Mesenchymal stem cell (in vitro differentiated cells and primary cell): ENCODE data around the gene MYO18B.
A peak's percentile ranks its signal among the peaks of the same experiment; 100 is the strongest.

Source experiments
- DNase-seq: peaks from one replicate; pipeline ENCODE4 v3.0.0-alpha.2; 2013
- H2AFZ ChIP-seq: one replicate; pipeline ENCODE4 v1.6.1; 2013; ENCODE audit warnings: low read depth, mild to moderate bottlenecking, control low read depth, inconsistent platforms, low read length, moderate library complexity
- H2AK5ac ChIP-seq: 2 replicates; pipeline ENCODE4 v1.6.1; 2013; ENCODE audit warnings: low read length, moderate library complexity, mild to moderate bottlenecking, inconsistent platforms; ENCODE audit not compliant: severe bottlenecking
- H2BK120ac ChIP-seq: one replicate; pipeline ENCODE4 v1.6.1; 2013; ENCODE audit warnings: low read depth, mild to moderate bottlenecking, inconsistent platforms, low read length, moderate library complexity
- H2BK12ac ChIP-seq, 2 experiments: one replicate each; pipeline ENCODE4 v1.6.1; 2013; ENCODE audit warnings: inconsistent platforms in 2 of 2, low read length in 2 of 2, mild to moderate bottlenecking in 2 of 2, moderate library complexity in 2 of 2, control low read depth in 1 of 2
- H2BK15ac ChIP-seq: one replicate; pipeline ENCODE4 v1.6.1; 2013; ENCODE audit warnings: mild to moderate bottlenecking, low read depth, inconsistent platforms; ENCODE audit not compliant: poor library complexity, severe bottlenecking
- H2BK5ac ChIP-seq: 2 replicates; pipeline ENCODE4 v1.6.1; 2013; ENCODE audit warnings: low read depth, mild to moderate bottlenecking, low read length, control low read depth, inconsistent platforms; ENCODE audit not compliant: poor library complexity, severe bottlenecking
- H3K14ac ChIP-seq, 2 experiments: one replicate each; pipeline ENCODE4 v1.6.1; 2013; ENCODE audit warnings: inconsistent platforms in 2 of 2, low read length in 2 of 2, control low read depth in 1 of 2, mild to moderate bottlenecking in 1 of 2, moderate library complexity in 1 of 2
- H3K18ac ChIP-seq, 2 experiments: one replicate each; pipeline ENCODE4 v1.6.1; 2013; ENCODE audit warnings: inconsistent platforms in 2 of 2, low read length in 2 of 2, control low read depth in 1 of 2, low read depth in 1 of 2, mild to moderate bottlenecking in 1 of 2
- H3K23ac ChIP-seq, 2 experiments: one replicate each; pipeline ENCODE4 v1.6.1; 2013; ENCODE audit warnings: inconsistent platforms in 2 of 2, low read length in 2 of 2, mild to moderate bottlenecking in 2 of 2, moderate library complexity in 2 of 2, control low read depth in 1 of 2
- H3K27ac ChIP-seq: 2 replicates; pipeline ENCODE4 v1.5.1; 2013; ENCODE audit warnings: mild to moderate bottlenecking, moderate library complexity, low read length, control low read depth, inconsistent platforms; ENCODE audit not compliant: poor library complexity, severe bottlenecking
- H3K27me3 ChIP-seq, 2 experiments: 2 replicates each; pipeline versions ENCODE4 v1.6.1 to v1.7.0; 2013; ENCODE audit warnings: low read length in 2 of 2, mild to moderate bottlenecking in 2 of 2, moderate library complexity in 2 of 2, control low read depth in 1 of 2, inconsistent platforms in 1 of 2; ENCODE audit not compliant: control insufficient read depth in 1 of 2, insufficient read depth in 1 of 2
- H3K36me3 ChIP-seq, 2 experiments: 2 replicates each; pipeline versions ENCODE4 v1.6.1 to v1.7.0; 2013; ENCODE audit warnings: low read length in 2 of 2, control low read depth in 1 of 2, inconsistent platforms in 1 of 2, low read depth in 1 of 2, mild to moderate bottlenecking in 1 of 2; ENCODE audit not compliant: insufficient read depth in 2 of 2, control insufficient read depth in 1 of 2
- H3K4ac ChIP-seq, 2 experiments: one replicate each; pipeline ENCODE4 v1.6.1; 2013; ENCODE audit warnings: inconsistent platforms in 2 of 2, low read length in 2 of 2, mild to moderate bottlenecking in 2 of 2, moderate library complexity in 2 of 2, control low read depth in 1 of 2, low read depth in 1 of 2
- H3K4me1 ChIP-seq: 2 replicates; pipeline ENCODE4 v1.6.1; 2013; ENCODE audit warnings: low read depth, low read length, control low read depth; ENCODE audit not compliant: control insufficient read depth, insufficient read depth
- H3K4me2 ChIP-seq: 2 replicates; pipeline ENCODE4 v1.6.1; 2013; ENCODE audit warnings: low read length, mild to moderate bottlenecking, inconsistent platforms; ENCODE audit not compliant: poor library complexity, severe bottlenecking
- H3K4me3 ChIP-seq, 2 experiments: 2 replicates each; pipeline versions ENCODE4 v1.5.1 to v1.7.0; 2013; ENCODE audit warnings: low read length in 2 of 2, mild to moderate bottlenecking in 2 of 2, control low read depth in 1 of 2, low read depth in 1 of 2; ENCODE audit not compliant: insufficient read depth in 1 of 2
- H3K79me1 ChIP-seq: replicated peaks from 2 replicates; pipeline ENCODE4 v1.6.1; 2013; ENCODE audit warnings: mild to moderate bottlenecking, control low read depth, low read length, inconsistent platforms; ENCODE audit not compliant: poor library complexity, severe bottlenecking
- H3K9ac ChIP-seq: 2 replicates; pipeline ENCODE4 v1.7.0; 2013; ENCODE audit warnings: mild to moderate bottlenecking, low read length, moderate library complexity
- H3K9me3 ChIP-seq: 2 replicates; pipeline ENCODE4 v1.7.0; 2013; ENCODE audit warnings: mild to moderate bottlenecking, low read length; ENCODE audit not compliant: control insufficient read depth
- H4K8ac ChIP-seq: one replicate; pipeline ENCODE4 v1.6.1; 2013; ENCODE audit warnings: inconsistent platforms, mild to moderate bottlenecking, low read length, moderate library complexity
- H4K91ac ChIP-seq: one replicate; pipeline ENCODE4 v1.6.1; 2013; ENCODE audit warnings: mild to moderate bottlenecking, low read length, inconsistent platforms
- WGBS: methylation state at CpG from one replicate; pipeline ENCODE4 v1.1.7; 2013; ENCODE audit warnings: mixed read lengths; 5-methylcytosine and 5-hydroxymethylcytosine counted together

MYO18B gene

GRCh38 chr22:25749420-25750169, 7.6 kb downstream of the MYO18B start:
- Histone ChIP-seq H3K36me3 (no peaks in the 10 kb centered on the region), H4K8ac (no peak overlapping the region), H2AFZ (no peak overlapping the region), H3K4me3 (no peak overlapping the region), H2BK120ac (no peak overlapping the region), H2BK12ac (no peak overlapping the region), H3K14ac (no peak overlapping the region), H3K9me3 (no peaks in the 10 kb centered on the region), H3K18ac (no peak overlapping the region), H3K4me2 (no peak overlapping the region), H4K91ac (no peak overlapping the region), H3K4me1 (peaks cover 3% of the 10 kb centered on the region), H2BK5ac (no peak overlapping the region), H3K27ac (no peak overlapping the region), H2AK5ac (no peak overlapping the region), H3K79me1 (no peaks in the 10 kb centered on the region), H3K23ac (no peak overlapping the region), H3K4ac (no peak overlapping the region), H3K9ac (no peak overlapping the region), H3K27me3 (peaks cover 0 to 6% of the 10 kb centered on the region in 2 experiments), H2BK15ac (no peak overlapping the region)
- 87% methylated on average over 8 of the region's 10 CpGs for WGBS
- no peak for DNase-seq

- Histone ChIP-seq H2BK12ac (peak overlapping the region in 1 of 2 experiments; percentile 40), H4K8ac (no peak overlapping the region), H3K79me1 (no peaks in the 10 kb centered on the region), H3K27me3 (peaks cover 0 to 6% of the 10 kb centered on the region in 2 experiments), H4K91ac (no peak overlapping the region), H3K18ac (no peak overlapping the region), H3K14ac (no peak overlapping the region), H2BK5ac (no peak overlapping the region), H3K9me3 (no peaks in the 10 kb centered on the region), H3K4me2 (no peak overlapping the region), H2BK15ac (no peak overlapping the region), H2BK120ac (no peak overlapping the region), H3K4me3 (no peak overlapping the region), H3K27ac (no peak overlapping the region), H3K9ac (no peak overlapping the region), H2AFZ (no peak overlapping the region), H3K4ac (no peak overlapping the region), H2AK5ac (no peak overlapping the region), H3K23ac (no peak overlapping the region), H3K36me3 (no peaks in the 10 kb centered on the region), H3K4me1 (peaks cover 6% of the 10 kb centered on the region)
- no peak for DNase-seq
- 80% methylated on average over 4 of the region's 6 CpGs for WGBS
These were observed 8.7 kb downstream of the MYO18B start for GRCh38 chr22:25750569-25751173.

GRCh38 chr22:25751174-25751581, 9.2 kb downstream of the MYO18B start:
- Histone ChIP-seq H3K18ac (no peak overlapping the region), H2AFZ (no peak overlapping the region), H3K79me1 (no peaks in the 10 kb centered on the region), H3K9me3 (no peaks in the 10 kb centered on the region), H3K4me2 (no peak overlapping the region), H2AK5ac (no peak overlapping the region), H3K4ac (peak overlapping the region in 1 of 2 experiments; percentile 35), H4K91ac (no peak overlapping the region), H2BK15ac (no peak overlapping the region), H3K4me3 (no peak overlapping the region), H3K9ac (no peak overlapping the region), H4K8ac (peak overlapping the region; percentile 67), H3K23ac (no peak overlapping the region), H3K4me1 (peaks cover 6% of the 10 kb centered on the region), H2BK5ac (no peak overlapping the region), H3K14ac (peak overlapping the region in 1 of 2 experiments; percentile 23), H3K36me3 (no peaks in the 10 kb centered on the region), H3K27ac (no peak overlapping the region), H2BK12ac (no peak overlapping the region), H2BK120ac (no peak overlapping the region), H3K27me3 (peaks cover 0 to 6% of the 10 kb centered on the region in 2 experiments)
- 81% methylated on average over 4 of the region's 4 CpGs for WGBS
- no peak for DNase-seq

GRCh38 chr22:25752615-25753214, 10.7 kb downstream of the MYO18B start:
- Histone ChIP-seq H2BK12ac (no peak overlapping the region), H2BK15ac (no peak overlapping the region), H3K4me1 (peaks cover 3% of the 10 kb centered on the region), H3K23ac (no peak overlapping the region), H3K14ac (no peak overlapping the region), H4K8ac (no peak overlapping the region), H2AK5ac (no peak overlapping the region), H3K4ac (no peak overlapping the region), H3K4me2 (no peak overlapping the region), H2BK120ac (no peak overlapping the region), H3K27ac (no peak overlapping the region), H4K91ac (peak overlapping the region; percentile 35), H2AFZ (no peak overlapping the region), H3K36me3 (no peaks in the 10 kb centered on the region), H3K18ac (no peak overlapping the region), H3K9ac (no peak overlapping the region), H3K4me3 (no peak overlapping the region), H2BK5ac (no peak overlapping the region), H3K79me1 (no peaks in the 10 kb centered on the region), H3K27me3 (peaks cover 0 to 6% of the 10 kb centered on the region in 2 experiments), H3K9me3 (no peaks in the 10 kb centered on the region)
- WGBS = 94% methylated on average over 47 of the region's 48 CpGs
- DNase-seq = no peak
